NT2/D1 (cell line): Measurements from ENCODE around the gene APRT.
"Not testable (repeated sequence)": the region's sequence is repeated elsewhere in the genome, so short reads cannot be mapped to it uniquely, and the experiment has no call there.

Experiments
- DNase-seq: peaks from one replicate; pipeline ENCODE4 v3.0.0-alpha.2; 2011; ENCODE audit warnings: low read depth, low spot score
- H3K27me3 ChIP-seq: 2 replicates; pipeline ENCODE4 v1.6.0; 2011; ENCODE audit warnings: mild to moderate bottlenecking; ENCODE audit not compliant: insufficient read length, insufficient read depth
- H3K36me3 ChIP-seq: 2 replicates; pipeline ENCODE4 v1.6.1; 2011; ENCODE audit warnings: mild to moderate bottlenecking, low read length, mixed read lengths; ENCODE audit not compliant: insufficient read depth, insufficient read length
- H3K4me1 ChIP-seq: 2 replicates; pipeline ENCODE4 v1.5.1; 2011; ENCODE audit not compliant: insufficient read depth, insufficient read length
- H3K4me3 ChIP-seq: 2 replicates; pipeline ENCODE4 v1.5.1; 2011; ENCODE audit warnings: low read depth; ENCODE audit not compliant: insufficient read length
- H3K9ac ChIP-seq: 2 replicates; pipeline ENCODE4 v1.6.0; 2011; ENCODE audit warnings: low read depth; ENCODE audit not compliant: insufficient read length
- H3K9me3 ChIP-seq: 2 replicates; pipeline ENCODE4 v1.5.1; 2011; ENCODE audit warnings: mild to moderate bottlenecking, low read length; ENCODE audit not compliant: insufficient read depth
- SUZ12 ChIP-seq: IDR thresholded peaks from 2 replicates; pipeline ENCODE4 v1.6.1; 2011; ENCODE audit not compliant: insufficient read length, insufficient read depth; ENCODE audit errors: extremely low read depth
- YY1 ChIP-seq: IDR thresholded peaks from 2 replicates; pipeline ENCODE4 v1.6.1; 2011; ENCODE audit not compliant: insufficient read length, insufficient read depth
- ZNF274 ChIP-seq: IDR thresholded peaks from 2 replicates; pipeline ENCODE4 v1.6.1; 2011; ENCODE audit warnings: mild to moderate bottlenecking, low read depth, low read length

Gene APRT

GRCh38 chr16:88789594-88789993, 22.1 kb downstream of the APRT start:
- no peak overlapping the region for H3K9ac ChIP-seq
- no peaks in the 10 kb centered on the region for H3K36me3 ChIP-seq
- peaks cover 7% of the 10 kb centered on the region for H3K27me3 ChIP-seq
- no peak for DNase-seq
- H3K9me3 ChIP-seq = no peaks in the 10 kb centered on the region
- peaks cover 28% of the 10 kb centered on the region for H3K4me1 ChIP-seq
- H3K4me3 ChIP-seq = no peak overlapping the region
- TF ChIP-seq SUZ12 (no peak), YY1 (no peak), ZNF274 (no peak)

DNA sequence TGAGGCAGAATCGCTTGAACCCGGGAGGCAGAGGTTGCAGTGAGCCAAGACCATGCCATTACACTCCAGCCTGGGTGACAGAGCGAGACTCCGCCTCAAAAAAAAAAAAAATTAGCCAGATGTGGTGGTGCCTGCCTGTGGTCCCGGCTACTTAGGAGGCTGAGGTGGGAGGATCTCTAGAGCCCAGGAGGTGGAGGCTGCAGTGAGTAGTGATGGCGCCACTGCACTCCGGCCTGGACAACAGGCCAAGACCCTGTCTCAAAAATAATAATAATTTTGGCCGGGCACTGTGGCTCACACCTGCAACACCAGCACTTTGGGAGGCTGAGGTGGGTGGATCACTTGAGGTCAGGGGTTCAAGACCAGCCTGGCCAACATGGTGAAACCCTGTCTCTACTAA, 23.0 kb downstream of the APRT start:
- H3K9ac ChIP-seq, H3K4me3 ChIP-seq, H3K36me3 ChIP-seq, DNase-seq, H3K9me3 ChIP-seq: not testable (repeated sequence)
- Histone ChIP-seq H3K4me1 (peaks cover 29% of the 10 kb centered on the region), H3K27me3 (peaks cover 12% of the 10 kb centered on the region)

DNA sequence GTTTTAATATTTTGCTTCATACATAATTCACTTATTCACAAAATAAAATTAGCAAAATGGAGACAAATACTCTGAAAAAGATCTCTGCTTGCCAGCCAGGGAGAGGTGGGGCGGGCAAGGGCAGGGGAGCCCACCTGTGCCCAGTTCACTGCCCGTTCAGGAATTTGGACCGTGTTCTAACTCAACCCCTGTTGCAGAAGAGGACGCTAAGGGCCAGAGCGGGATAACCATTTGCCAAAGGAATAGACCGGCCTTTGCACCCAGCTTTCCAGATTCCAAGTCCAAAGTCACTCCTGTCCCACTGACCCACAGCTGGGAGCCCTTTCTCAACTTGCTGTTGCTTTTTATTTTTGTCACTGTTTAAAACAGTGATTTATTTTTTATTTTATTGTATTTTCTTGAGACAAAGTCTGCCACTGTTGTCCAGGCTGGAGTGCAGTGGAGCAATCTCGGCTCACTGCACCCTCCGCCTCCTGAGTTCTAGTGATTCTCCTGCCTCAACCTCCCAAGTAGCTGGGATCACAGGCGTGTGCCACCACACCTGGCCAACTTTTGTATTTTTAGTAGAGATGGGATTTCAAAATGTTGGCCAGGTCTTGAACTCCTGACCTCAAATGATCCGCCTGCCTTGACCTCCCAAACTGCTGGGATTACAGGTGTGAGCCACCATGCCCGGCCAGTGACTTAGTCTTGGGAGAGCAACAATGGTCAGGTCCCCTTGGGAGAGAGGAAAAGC, 24.0 kb downstream of the APRT start:
- no peak overlapping the region for H3K4me3 ChIP-seq
- H3K9ac ChIP-seq = no peak overlapping the region
- peaks cover 3% of the 10 kb centered on the region for H3K36me3 ChIP-seq
- peaks cover 23% of the 10 kb centered on the region for H3K4me1 ChIP-seq
- peaks cover 16% of the 10 kb centered on the region for H3K27me3 ChIP-seq
- DNase-seq = no peak
- TF ChIP-seq ZNF274 (no peak), YY1 (no peak), SUZ12 (no peak)
- H3K9me3 ChIP-seq = no peaks in the 10 kb centered on the region

DNA sequence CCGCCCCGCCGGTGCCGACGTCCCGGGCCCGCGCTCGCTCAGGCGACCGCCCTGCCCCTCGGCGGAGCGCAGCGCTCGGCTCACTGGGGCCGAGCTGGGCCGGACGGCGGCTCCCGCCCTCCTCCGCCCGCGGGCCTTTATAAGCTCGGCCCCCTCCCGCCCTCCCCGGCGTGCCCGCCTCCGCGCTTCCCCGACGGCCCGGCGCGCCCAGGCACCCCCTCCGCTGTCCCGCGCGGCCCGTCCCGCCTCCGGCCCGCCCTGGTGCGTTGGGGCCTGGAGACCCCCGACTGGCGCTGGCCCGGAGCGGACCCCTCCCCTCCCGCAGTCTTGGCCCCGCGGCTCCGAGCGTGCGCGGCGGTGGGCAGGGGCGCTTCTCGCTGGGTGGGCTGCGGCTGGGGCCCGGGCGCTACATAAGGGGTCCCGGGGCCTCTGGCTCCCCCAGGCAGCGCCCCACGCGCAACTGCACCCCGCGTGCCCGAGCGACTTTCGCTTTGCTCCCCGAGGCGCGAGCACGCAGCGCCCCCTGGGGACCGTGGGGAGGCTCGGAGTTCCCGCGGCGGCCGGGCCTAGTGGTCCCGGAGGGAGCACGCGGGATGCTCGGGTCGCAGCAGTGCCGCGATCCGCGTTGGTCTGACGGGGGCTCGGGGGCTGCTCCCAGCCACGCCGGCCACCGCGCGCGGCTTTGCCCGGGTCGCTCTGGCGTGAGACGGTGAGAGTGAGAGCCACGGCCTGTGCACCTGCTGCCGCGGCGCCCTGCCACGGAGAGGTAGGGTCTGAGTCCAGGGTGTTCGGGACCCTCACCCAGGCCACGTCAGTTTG, 26.4 kb downstream of the APRT start, which contains the start of gene PIEZO1:
TSS of gene PIEZO1 (minus strand) at position 115 of the 819 bp plus-strand sequence. CDS start 256 bp downstream, outside the sequence.
- DNase-seq = no peak
- TF ChIP-seq SUZ12 = no peak
- TF ChIP-seq YY1 = no peak
- TF ChIP-seq ZNF274 = no peak
- Histone ChIP-seq H3K9me3 (no peaks in the 10 kb centered on the region), H3K9ac (peak within 1 kb of the TSS; percentile 80), H3K4me3 (peak within 1 kb of the TSS; percentile 58), H3K27me3 (peaks cover 20% of the 10 kb centered on the region), H3K4me1 (peaks cover 21% of the 10 kb centered on the region), H3K36me3 (peaks cover 3% of the 10 kb centered on the region)

DNA sequence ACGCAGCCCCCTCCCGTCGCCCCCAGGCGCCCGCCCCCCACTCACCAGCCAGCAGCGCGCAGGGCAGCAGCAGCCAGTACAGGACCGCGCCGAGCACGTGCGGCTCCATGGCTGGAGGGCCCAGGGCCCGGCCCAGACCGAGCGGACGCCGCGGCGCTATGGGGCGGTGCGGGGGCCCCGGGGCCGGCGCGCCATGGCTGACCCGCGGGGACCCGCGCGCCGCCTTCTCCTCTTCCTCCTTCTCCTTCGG, 26.9 kb downstream of the APRT start:
- Histone ChIP-seq H3K9ac (peak overlapping the region; percentile 80), H3K9me3 (no peaks in the 10 kb centered on the region), H3K36me3 (peaks cover 5% of the 10 kb centered on the region), H3K4me1 (peaks cover 26% of the 10 kb centered on the region), H3K4me3 (peak overlapping the region; percentile 58), H3K27me3 (peaks cover 20% of the 10 kb centered on the region)
- TF ChIP-seq SUZ12 (no peak), YY1 (no peak), ZNF274 (no peak)
- DNase-seq = no peak

DNA sequence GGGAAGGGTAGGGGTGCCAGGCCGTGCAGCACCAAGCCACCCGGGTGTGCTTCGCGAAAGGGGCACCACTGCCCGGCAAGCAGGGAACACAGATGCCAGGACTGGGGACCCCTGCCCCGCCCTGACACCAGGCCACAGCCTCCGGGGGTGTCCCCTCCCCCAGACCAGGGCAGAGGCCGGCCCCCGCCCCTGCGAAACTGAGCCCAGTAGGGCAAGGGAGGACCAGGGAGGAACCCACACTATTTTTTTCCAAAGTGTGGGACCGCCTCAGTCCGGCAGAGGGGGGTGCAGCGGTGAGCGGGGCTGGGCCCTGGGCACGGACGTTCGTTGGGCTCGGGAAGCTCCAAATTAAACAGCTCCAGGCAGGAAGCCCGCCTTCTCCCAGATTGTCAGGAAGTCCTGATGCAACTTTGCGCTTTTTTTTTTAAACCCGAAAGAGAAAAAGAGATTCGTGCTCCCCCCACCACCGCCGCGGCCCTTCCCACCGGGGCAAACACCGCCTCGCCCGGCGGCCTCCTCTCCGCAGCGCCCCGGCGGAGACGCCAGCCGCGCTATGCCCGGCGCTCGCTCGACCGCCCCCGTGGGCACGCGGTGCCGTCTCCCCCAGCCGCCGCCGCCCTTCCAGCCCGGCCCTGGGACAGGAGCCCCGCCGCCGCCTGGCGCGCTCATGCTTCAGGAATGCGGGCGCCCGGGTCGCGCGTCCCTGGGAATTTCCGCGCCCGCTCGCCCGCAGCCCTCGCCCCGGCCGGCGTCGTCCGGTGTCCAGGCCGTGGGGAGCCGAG, 27.5 kb downstream of the APRT start:
- H3K4me3 ChIP-seq = peak overlapping the region; percentile 58
- peaks cover 20% of the 10 kb centered on the region for H3K27me3 ChIP-seq
- peaks cover 29% of the 10 kb centered on the region for H3K4me1 ChIP-seq
- no peak for DNase-seq
- no peaks in the 10 kb centered on the region for H3K9me3 ChIP-seq
- H3K36me3 ChIP-seq = peaks cover 8% of the 10 kb centered on the region
- H3K9ac ChIP-seq = peak overlapping the region; percentile 80
- TF ChIP-seq SUZ12 (no peak), YY1 (no peak), ZNF274 (no peak)

- DNase-seq = no peak
- Histone ChIP-seq H3K27me3 (peaks cover 20% of the 10 kb centered on the region), H3K9me3 (no peaks in the 10 kb centered on the region), H3K4me1 (peaks cover 35% of the 10 kb centered on the region), H3K4me3 (peak overlapping the region; percentile 58), H3K36me3 (peaks cover 12% of the 10 kb centered on the region), H3K9ac (peak overlapping the region; percentile 80)
- TF ChIP-seq ZNF274 = no peak
- TF ChIP-seq YY1 = no peak
- TF ChIP-seq SUZ12 = no peak
Measured at GRCh38 chr16:88783391-88784073, 28.2 kb downstream of the APRT start.
